Bronchial epithelial cell (primary cell): Measurements from ENCODE around the gene RS1. TPM values are rescaled to one million over a fixed set of nuclear protein-coding genes. Genes with fewer than 3 reads are reported as not detected.

Experiments used
- DNase-seq: peaks from one replicate; pipeline ENCODE4 v3.0.0-alpha.2; 2010; ENCODE audit warnings: low read depth
- FAIRE-seq: peaks from 2 replicates; lab custom pipeline; 2011; peaks lifted over from hg19 to GRCh38; lab: Jason Lieb, UNC
- H3K27me3 ChIP-seq: 2 replicates; pipeline ENCODE4 v1.5.1; 2011; ENCODE audit warnings: low read length; ENCODE audit not compliant: control insufficient read depth, insufficient read depth
- H3K36me3 ChIP-seq: 2 replicates; pipeline ENCODE4 v1.5.1; 2011; ENCODE audit warnings: low read length; ENCODE audit not compliant: control insufficient read depth, insufficient read depth
- H3K4me3 ChIP-seq: 2 replicates; pipeline ENCODE4 v1.5.1; 2011; ENCODE audit warnings: mild to moderate bottlenecking, low read depth, low read length, control low read depth
- CTCF ChIP-seq: IDR thresholded peaks from 2 replicates; pipeline ENCODE4 v1.5.1; 2011; ENCODE audit warnings: mild to moderate bottlenecking, moderate library complexity, low read length, control low read depth, inconsistent platforms; ENCODE audit not compliant: insufficient read depth, severe bottlenecking
- total RNA-seq: library from RNA; depleted of rRNA; stranded (reverse); fragments of >200 nt; gene quantifications from 2 replicates; pipeline ENCODE4 v1.2.1, GENCODE V29; 2014

RS1 gene
- total RNA-seq, 1 donor from 2014 or later: not detected

- DNase-seq (no peak), FAIRE-seq (no peak)
- Histone ChIP-seq H3K36me3 (no peaks in the 10 kb centered on the region), H3K4me3 (no peak overlapping the region), H3K27me3 (no peaks in the 10 kb centered on the region)
- no peak for TF ChIP-seq CTCF
Observed at GRCh38 chrX:18596096-18596495, 75.8 kb downstream of the RS1 start.

- no peaks in the 10 kb centered on the region for H3K36me3 ChIP-seq
- FAIRE-seq (no peak), DNase-seq (no peak)
- no peaks in the 10 kb centered on the region for H3K27me3 ChIP-seq
- no peak overlapping the region for H3K4me3 ChIP-seq
- TF ChIP-seq CTCF: no peak
Observed at GRCh38 chrX:18594079-18594478, 77.8 kb downstream of the RS1 start.

- no peaks in the 10 kb centered on the region for H3K36me3 ChIP-seq
- no peak for TF ChIP-seq CTCF
- DNase-seq (no peak), FAIRE-seq (no peak)
- H3K27me3 ChIP-seq: no peaks in the 10 kb centered on the region
- no peak overlapping the region for H3K4me3 ChIP-seq
Observed at GRCh38 chrX:18591834-18592233, 80.1 kb downstream of the RS1 start.

Other genes with a start within 250 kb of the RS1 start
- 2.6 and 4.5 TPM in 2 replicates for gene CDKL5, start 246.5 kb downstream of the RS1 start, total RNA-seq
- gene PPEF1, start 35.5 kb upstream of the RS1 start, total RNA-seq: 0.13 TPM in 1 of 2 replicates, not detected in the other